ENCODE measurements around the gene PRPF4.
"Not testable (repeated sequence)": the region's sequence is repeated elsewhere in the genome, so short reads cannot be mapped to it uniquely, and the experiment has no call there.

- TF ChIP-seq CTCF, POLR2A (IDR thresholded peaks at IDR 0.05): not testable (repeated sequence)
Observed at GRCh38 chr9:113296247-113296646, 20.8 kb downstream of the PRPF4 start.

All from uterus (tissue), 2 donors.